Kidney (tissue), 14 donors: ENCODE measurements around the gene INPP4A. TPM values are rescaled to one million over a fixed set of nuclear protein-coding genes. Genes with fewer than 3 reads are reported as not detected.

Source experiments
- DNase-seq, 5 donors: peaks; one replicate each; pipeline ENCODE4 v3.0.0-alpha.2; 2013 to 2020
- FAIRE-seq: peaks from 2 replicates; lab custom pipeline; 2012; peaks lifted over from hg19 to GRCh38; lab: Jason Lieb, UNC
- H3K27ac ChIP-seq, 2 donors: one replicate each; pipeline ENCODE4 v1.7.0; 2013; ENCODE audit warnings: low read depth in 2 of 2, low read length in 2 of 2, inconsistent platforms in 1 of 2
- H3K27me3 ChIP-seq: one replicate; pipeline ENCODE4 v1.7.1; 2013; ENCODE audit warnings: low read length, inconsistent platforms; ENCODE audit not compliant: control insufficient read depth, insufficient read depth
- H3K36me3 ChIP-seq, 3 donors: one replicate each; pipeline versions ENCODE4 v1.7.0 to v1.7.1; 2013; ENCODE audit warnings: low read length in 3 of 3, control low read depth in 1 of 3, inconsistent platforms in 1 of 3; ENCODE audit not compliant: insufficient read depth in 3 of 3, control insufficient read depth in 2 of 3
- H3K4me1 ChIP-seq, 3 donors: one replicate each; pipeline versions ENCODE4 v1.7.0 to v1.7.1; 2013; ENCODE audit warnings: low read length in 3 of 3, inconsistent platforms in 1 of 3, low read depth in 1 of 3; ENCODE audit not compliant: control insufficient read depth in 2 of 3, insufficient read depth in 2 of 3
- H3K4me3 ChIP-seq, 3 donors: one replicate each; pipeline versions ENCODE4 v1.7.0 to v1.8.1; 2013; ENCODE audit warnings: low read length in 3 of 3, control low read depth in 1 of 3, inconsistent platforms in 1 of 3
- H3K9ac ChIP-seq, 3 donors: one replicate each; pipeline versions ENCODE4 v1.7.0 to v1.7.1; 2013; ENCODE audit warnings: low read length in 3 of 3, control low read depth in 1 of 3, inconsistent platforms in 1 of 3
- H3K9me3 ChIP-seq, 3 donors: one replicate each; pipeline versions ENCODE4 v1.7.0 to v1.7.1; 2013; ENCODE audit warnings: low read length in 3 of 3, control low read depth in 1 of 3, inconsistent platforms in 1 of 3; ENCODE audit not compliant: control insufficient read depth in 2 of 3, insufficient read depth in 1 of 3
- CTCF ChIP-seq: IDR thresholded peaks from 3 replicates; pipeline ENCODE4 v1.5.1; 2012; ENCODE audit warnings: mild to moderate bottlenecking, moderate library complexity, borderline replicate concordance; ENCODE audit not compliant: insufficient read depth; ENCODE audit errors: extremely low read depth
- intact Hi-C: fragments of 100-400 bp; cut with DNase I; formaldehyde crosslinking; loops from one replicate; pipeline ENCODE4 v1.11.1; 2022
- polyA plus RNA-seq: library from polyadenylated mRNA; stranded (reverse); fragments of 350-450 nt; fragmentation: Illumina TruSeq; extraction: RNeasy Lipid Tissue Mini Kit (QIAGEN cat#74804); gene quantifications from one replicate; pipeline ENCODE4 v1.2.3, GENCODE V29; 2014; ENCODE audit warnings: low read depth, low replicate concordance; ENCODE audit not compliant: insufficient read depth
- total RNA-seq: library from RNA; stranded (reverse); fragmentation: NEBNext Ultra II Directional; extraction: Animal tissue kit (Norgen Biotek cat#: 25700); gene quantifications from one replicate; pipeline ENCODE4 v1.2.1, GENCODE V29; 2021
- donor health status: control.
- donor health status: control.
- donor health status: control.
- donor health status: control.
- donor health status: control.
- donor health status: DM: yes; HTN: yes; CAD: no.
- donor health status: Normal renal cell carcinoma (clear cell type).

The INPP4A gene
- total and polyA plus RNA-seq, 2 donors from 2014 or later = 4.1 to 27.9 TPM

- peaks cover 0 to 5% (median 0%) of the 10 kb centered on the region in 3 donors for H3K4me1 ChIP-seq
- intact Hi-C loops = no loop called here
- no peaks in the 10 kb centered on the region for H3K27me3 ChIP-seq
- H3K9ac ChIP-seq = no peak overlapping the region
- TF ChIP-seq CTCF = no peak
- H3K27ac ChIP-seq = no peak overlapping the region
- peak in 1 of 5 donors; percentile 20 for DNase-seq
- no peak for FAIRE-seq
- no peaks in the 10 kb centered on the region for H3K9me3 ChIP-seq
- H3K36me3 ChIP-seq = no peaks in the 10 kb centered on the region
- no peak overlapping the region for H3K4me3 ChIP-seq
These were observed 10.0 kb downstream of the INPP4A start for GRCh38 chr2:98454500-98455235.

- H3K9ac ChIP-seq = no peak overlapping the region
- H3K4me3 ChIP-seq = no peak overlapping the region
- peak overlapping the region in 1 of 2 donors; percentile 35 for H3K27ac ChIP-seq
- intact Hi-C loops = no loop called here
- DNase-seq (no peak), FAIRE-seq (no peak)
- H3K9me3 ChIP-seq = no peaks in the 10 kb centered on the region
- TF ChIP-seq CTCF = no peak
- no peaks in the 10 kb centered on the region for H3K27me3 ChIP-seq
- no peaks in the 10 kb centered on the region for H3K36me3 ChIP-seq
- H3K4me1 ChIP-seq = peaks cover 0 to 5% (median 0%) of the 10 kb centered on the region in 3 donors
These were observed 10.9 kb downstream of the INPP4A start for GRCh38 chr2:98455494-98455976.

- H3K27me3 ChIP-seq = no peaks in the 10 kb centered on the region
- FAIRE-seq (no peak), DNase-seq (no peak)
- H3K9ac ChIP-seq = no peak overlapping the region
- no peaks in the 10 kb centered on the region for H3K9me3 ChIP-seq
- H3K27ac ChIP-seq = no peak overlapping the region
- H3K4me3 ChIP-seq = no peak overlapping the region
- no peak for TF ChIP-seq CTCF
- H3K4me1 ChIP-seq = peaks cover 0 to 10% (median 0%) of the 10 kb centered on the region in 3 donors
- intact Hi-C loops = no loop called here
- no peaks in the 10 kb centered on the region for H3K36me3 ChIP-seq
These were observed 12.5 kb downstream of the INPP4A start for GRCh38 chr2:98457045-98457696.
